CD8-positive, alpha-beta memory T cell (primary cell): ENCODE results near the gene GABPA. TPM values are rescaled to one million over a fixed set of nuclear protein-coding genes. Genes with fewer than 3 reads are reported as not detected.
"Not testable (repeated sequence)": the region's sequence is repeated elsewhere in the genome, so short reads cannot be mapped to it uniquely, and the experiment has no call there.

Experiments
- CTCF ChIA-PET: fragments of 350-600 bp; sonication (Branson Sonifier 250); formaldehyde crosslinking; loops from one replicate; lab custom pipeline; 2021; ENCODE audit warnings: antibody characterized with exemption; lab: Charles Lee
- POLR2A ChIA-PET: fragments of 350-600 bp; sonication (Branson Sonifier 250); formaldehyde crosslinking; loops from one replicate; lab custom pipeline; 2021; ENCODE audit warnings: antibody characterized with exemption; lab: Charles Lee
- DNase-seq, 5 donors: peaks; one replicate each; pipeline versions ENCODE4 v3.0.0 to v3.0.0-alpha.2; 2020 to 2022; ENCODE audit warnings: mixed read lengths in 1 of 5
- H3K27ac ChIP-seq: one replicate; pipeline ENCODE4 v1.7.0; 2013; ENCODE audit warnings: low read depth, mild to moderate bottlenecking, low read length, moderate library complexity
- H3K27me3 ChIP-seq: 2 replicates; pipeline ENCODE4 v1.7.0; 2013; ENCODE audit warnings: low read length, mild to moderate bottlenecking; ENCODE audit not compliant: insufficient read depth, poor library complexity, severe bottlenecking
- H3K36me3 ChIP-seq: 2 replicates; pipeline ENCODE4 v1.7.0; 2013; ENCODE audit warnings: mild to moderate bottlenecking, low read length, moderate library complexity; ENCODE audit not compliant: insufficient read depth
- H3K4me1 ChIP-seq: 2 replicates; pipeline ENCODE4 v1.7.0; 2013; ENCODE audit warnings: mild to moderate bottlenecking, low read length, moderate library complexity; ENCODE audit not compliant: insufficient read depth
- H3K4me3 ChIP-seq: 2 replicates; pipeline ENCODE4 v1.7.0; 2013; ENCODE audit warnings: mild to moderate bottlenecking, low read length
- H3K9me3 ChIP-seq: 2 replicates; pipeline ENCODE4 v1.7.0; 2013; ENCODE audit warnings: mild to moderate bottlenecking, low read length
- H3K27ac Mint-ChIP-seq, 8 donors: one replicate each; pipeline ENCODE4 v1.8.0; 2020 to 2021; ENCODE audit warnings: mixed read lengths in 8 of 8, mild to moderate bottlenecking in 6 of 8, inconsistent platforms in 3 of 8, moderate library complexity in 3 of 8
- H3K27me3 Mint-ChIP-seq, 2 donors: one replicate each; pipeline ENCODE4 v1.8.0; 2020 to 2021; ENCODE audit warnings: mixed read lengths in 2 of 2, mild to moderate bottlenecking in 1 of 2, moderate library complexity in 1 of 2
- H3K36me3 Mint-ChIP-seq, 3 donors: one replicate each; pipeline ENCODE4 v1.8.0; 2020 to 2021; ENCODE audit warnings: mixed read lengths in 3 of 3, inconsistent platforms in 1 of 3, mild to moderate bottlenecking in 1 of 3
- H3K4me1 Mint-ChIP-seq, 3 donors: one replicate each; pipeline ENCODE4 v1.8.0; 2020 to 2021; ENCODE audit warnings: mixed read lengths in 3 of 3, inconsistent platforms in 1 of 3, mild to moderate bottlenecking in 1 of 3
- H3K4me3 Mint-ChIP-seq, 7 donors: one replicate each; pipeline ENCODE4 v1.8.0; 2020 to 2021; ENCODE audit warnings: mixed read lengths in 7 of 7, mild to moderate bottlenecking in 6 of 7, moderate library complexity in 4 of 7, inconsistent platforms in 2 of 7
- H3K9me3 Mint-ChIP-seq, 5 donors: one replicate each; pipeline ENCODE4 v1.8.0; 2020 to 2022; ENCODE audit warnings: mixed read lengths in 5 of 5, mild to moderate bottlenecking in 3 of 5, moderate library complexity in 2 of 5, inconsistent platforms in 1 of 5
- polyA plus RNA-seq: library from polyadenylated mRNA; unstranded; fragments of 300-500 nt; fragmentation: Illumina TruSeq; gene quantifications from one replicate; pipeline ENCODE4 v1.2.3, GENCODE V29; 2021
- total RNA-seq, 2 experiments: library from RNA; stranded (reverse); gene quantifications; one replicate each; pipeline ENCODE4 v1.2.3, GENCODE V29; 2021

GABPA gene
- total and polyA plus RNA-seq, 3 experiments from 2014 or later: 17.9 to 26.8 (median 25.0) TPM

GRCh38 chr21:25701529-25701928, 33.2 kb upstream of the GABPA start:
- POLR2A ChIA-PET: no interaction called here
- DNase-seq: no peak
- H3K4me3 Mint-ChIP-seq: no peak overlapping the region

DNA sequence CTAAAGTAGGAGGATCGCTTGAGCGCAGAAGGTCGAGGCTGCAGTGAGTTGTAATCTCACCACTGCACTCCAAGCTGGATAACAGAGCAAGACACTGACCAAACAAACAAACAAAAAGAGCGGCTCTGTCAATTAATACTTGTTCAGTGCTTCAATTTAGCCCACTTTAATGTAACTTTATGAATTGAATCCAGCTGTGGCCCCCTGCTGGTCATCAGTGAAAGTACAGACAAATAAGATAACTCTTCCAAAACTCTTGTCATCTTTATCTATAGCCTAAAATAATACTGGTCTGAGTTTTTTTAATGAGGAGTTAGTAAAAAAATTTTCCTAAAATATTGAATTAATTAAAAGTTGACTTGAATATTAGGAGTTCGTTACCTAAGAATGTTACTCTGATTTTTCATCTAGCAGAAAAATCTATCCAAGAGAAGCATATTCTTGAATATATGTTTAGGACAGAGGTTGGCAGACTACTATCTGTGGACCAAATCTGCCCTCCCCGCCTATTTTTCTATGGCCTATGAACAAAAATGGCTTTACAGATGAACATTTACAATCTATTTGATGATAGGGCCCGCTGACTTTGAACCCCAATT, 26.2 kb upstream of the GABPA start:
- H3K9me3 ChIP-seq: no peaks in the 10 kb centered on the region
- Mint-ChIP-seq H3K36me3 (no peaks in the 10 kb centered on the region), H3K9me3 (no peaks in the 10 kb centered on the region), H3K4me1 (no peaks in the 10 kb centered on the region), H3K27me3 (no peaks in the 10 kb centered on the region), H3K27ac (no peak overlapping the region), H3K4me3 (no peak overlapping the region)
- no peak overlapping the region for H3K4me3 ChIP-seq
- H3K27ac ChIP-seq: no peak overlapping the region
- ChIA-PET POLR2A (no interaction called here), CTCF (interaction anchor here (1.2 to 2.1 kb wide), 3 partner anchors 9 to 100 kb away, joined by 3 to 19 read pairs (median 7); no protein-coding TSS in a partner anchor)
- no peaks in the 10 kb centered on the region for H3K27me3 ChIP-seq
- H3K36me3 ChIP-seq: no peaks in the 10 kb centered on the region
- no peaks in the 10 kb centered on the region for H3K4me1 ChIP-seq
- peak; percentile 11 to 64 (median 24) for DNase-seq

More at GRCh38 chr21:25701529-25701928, 33.2 kb upstream of the GABPA start:
- no peaks in the 10 kb centered on the region for H3K9me3 ChIP-seq
- H3K4me3 ChIP-seq: no peak overlapping the region
- Mint-ChIP-seq H3K27me3 (peaks cover 0 to 2% of the 10 kb centered on the region in 2 donors), H3K36me3 (peaks cover 0 to 1% (median 0%) of the 10 kb centered on the region in 3 donors), H3K27ac (no peak overlapping the region), H3K4me1 (no peaks in the 10 kb centered on the region), H3K9me3 (no peaks in the 10 kb centered on the region)
- no peaks in the 10 kb centered on the region for H3K27me3 ChIP-seq
- no peaks in the 10 kb centered on the region for H3K36me3 ChIP-seq
- CTCF ChIA-PET: interaction anchor here (1.7 kb wide), 1 partner anchor 93 kb away, joined by 8 read pairs; no protein-coding TSS in a partner anchor
- H3K4me1 ChIP-seq: no peaks in the 10 kb centered on the region
- no peak overlapping the region for H3K27ac ChIP-seq

DNA sequence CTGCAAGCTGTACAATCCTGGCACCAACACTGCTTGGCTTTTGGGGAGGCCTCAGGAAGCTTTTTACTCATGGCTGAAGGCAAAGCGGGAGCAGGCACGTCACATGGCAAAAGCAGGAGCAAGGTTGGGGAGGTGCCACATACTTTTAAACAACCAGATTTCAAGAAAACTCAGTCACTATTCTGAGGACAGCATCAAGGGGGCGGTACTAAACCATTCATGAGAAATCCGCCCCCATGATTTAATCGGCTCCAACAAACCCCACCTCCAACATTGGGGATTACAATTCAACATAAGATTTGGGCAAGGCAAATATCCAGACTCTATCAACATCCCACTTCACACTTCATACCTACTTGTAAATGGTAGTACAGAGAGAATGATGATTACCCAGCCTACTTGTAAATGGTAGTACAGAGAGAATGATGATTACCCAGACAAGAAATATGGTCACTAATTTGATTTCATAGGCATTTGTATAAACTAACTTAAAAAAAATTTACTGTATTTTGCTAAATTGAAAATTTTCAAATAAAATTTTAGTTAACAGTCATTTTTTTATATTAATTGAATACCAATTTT, 25.0 kb upstream of the GABPA start:
- Mint-ChIP-seq H3K27ac (no peak overlapping the region), H3K27me3 (no peaks in the 10 kb centered on the region), H3K4me1 (no peaks in the 10 kb centered on the region), H3K36me3 (no peaks in the 10 kb centered on the region), H3K9me3 (no peaks in the 10 kb centered on the region), H3K4me3 (no peak overlapping the region)
- H3K4me1 ChIP-seq: no peaks in the 10 kb centered on the region
- H3K27ac ChIP-seq: no peak overlapping the region
- CTCF ChIA-PET: no interaction called here
- POLR2A ChIA-PET: no interaction called here
- H3K36me3 ChIP-seq: no peaks in the 10 kb centered on the region
- no peaks in the 10 kb centered on the region for H3K9me3 ChIP-seq
- no peaks in the 10 kb centered on the region for H3K27me3 ChIP-seq
- no peak overlapping the region for H3K4me3 ChIP-seq
- DNase-seq: no peak

- POLR2A ChIA-PET: no interaction called here
- H3K36me3 ChIP-seq: no peaks in the 10 kb centered on the region
- H3K36me3 Mint-ChIP-seq: no peaks in the 10 kb centered on the region
- H3K4me3 Mint-ChIP-seq: no peak overlapping the region
- no peak overlapping the region for H3K4me3 ChIP-seq
- no peaks in the 10 kb centered on the region for H3K27me3 Mint-ChIP-seq
- CTCF ChIA-PET: no interaction called here
- no peak overlapping the region for H3K27ac ChIP-seq
- H3K27ac Mint-ChIP-seq: no peak overlapping the region
- H3K4me1 Mint-ChIP-seq: no peaks in the 10 kb centered on the region
- no peaks in the 10 kb centered on the region for H3K4me1 ChIP-seq
- no peak for DNase-seq
- no peaks in the 10 kb centered on the region for H3K9me3 ChIP-seq
- no peaks in the 10 kb centered on the region for H3K9me3 Mint-ChIP-seq
- H3K27me3 ChIP-seq: no peaks in the 10 kb centered on the region
Measured at GRCh38 chr21:25710550-25710949, 24.2 kb upstream of the GABPA start.

GRCh38 chr21:25714066-25714465, 20.7 kb upstream of the GABPA start:
- CTCF ChIA-PET, POLR2A ChIA-PET, H3K36me3 ChIP-seq, DNase-seq, H3K9me3 Mint-ChIP-seq, H3K27ac ChIP-seq, H3K4me3 Mint-ChIP-seq, H3K4me1 Mint-ChIP-seq, H3K9me3 ChIP-seq, H3K27ac Mint-ChIP-seq, H3K27me3 ChIP-seq, H3K27me3 Mint-ChIP-seq, H3K4me3 ChIP-seq, H3K4me1 ChIP-seq: not testable (repeated sequence)
- peaks cover 0 to 12% (median 0%) of the 10 kb centered on the region in 3 donors for H3K36me3 Mint-ChIP-seq

DNA sequence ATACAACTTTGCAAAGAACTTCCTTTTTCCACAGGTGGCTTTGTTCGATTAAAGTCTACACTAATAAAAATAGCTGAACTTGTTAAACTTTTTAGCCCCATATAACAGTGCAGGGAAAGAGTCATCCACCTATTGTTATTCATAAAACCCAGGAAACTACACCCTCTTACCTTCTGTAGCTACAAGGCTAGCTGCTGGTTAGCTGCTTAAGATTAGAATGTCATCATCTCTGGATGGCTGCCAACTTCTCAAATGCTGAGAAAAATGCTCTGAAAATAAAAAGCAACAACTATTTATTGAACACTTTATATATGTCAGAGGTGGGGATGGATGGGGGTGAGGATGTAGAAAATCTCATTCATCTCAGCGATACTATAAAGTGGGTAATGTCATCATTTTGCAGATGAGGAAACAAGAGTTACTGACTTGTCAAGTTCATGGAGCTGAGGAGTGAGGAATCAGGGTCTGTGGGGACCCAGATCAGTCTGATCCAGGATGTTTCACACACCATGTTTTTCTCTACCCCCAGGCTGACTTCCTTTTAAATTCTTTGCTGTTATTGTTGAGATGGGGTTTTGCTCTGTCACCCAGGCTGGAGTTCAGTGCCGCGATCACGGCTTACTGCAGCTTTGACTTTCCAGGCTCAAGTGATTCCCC, 17.2 kb upstream of the GABPA start:
- Mint-ChIP-seq H3K27me3 (no peaks in the 10 kb centered on the region), H3K4me3 (no peak overlapping the region), H3K9me3 (no peaks in the 10 kb centered on the region), H3K4me1 (no peaks in the 10 kb centered on the region), H3K27ac (peak overlapping the region in 2 of 8 donors; percentile 50 to 61), H3K36me3 (peaks cover 0 to 26% (median 10%) of the 10 kb centered on the region in 3 donors)
- no peak overlapping the region for H3K27ac ChIP-seq
- ChIA-PET POLR2A (no interaction called here), CTCF (interaction anchor here (1.2 to 2.3 kb wide), 2 partner anchors 9 to 109 kb away, joined by 3 to 7 read pairs; no protein-coding TSS in a partner anchor)
- H3K4me1 ChIP-seq: no peaks in the 10 kb centered on the region
- peaks cover 2% of the 10 kb centered on the region for H3K36me3 ChIP-seq
- no peak for DNase-seq
- no peaks in the 10 kb centered on the region for H3K9me3 ChIP-seq
- no peaks in the 10 kb centered on the region for H3K27me3 ChIP-seq
- no peak overlapping the region for H3K4me3 ChIP-seq

DNA sequence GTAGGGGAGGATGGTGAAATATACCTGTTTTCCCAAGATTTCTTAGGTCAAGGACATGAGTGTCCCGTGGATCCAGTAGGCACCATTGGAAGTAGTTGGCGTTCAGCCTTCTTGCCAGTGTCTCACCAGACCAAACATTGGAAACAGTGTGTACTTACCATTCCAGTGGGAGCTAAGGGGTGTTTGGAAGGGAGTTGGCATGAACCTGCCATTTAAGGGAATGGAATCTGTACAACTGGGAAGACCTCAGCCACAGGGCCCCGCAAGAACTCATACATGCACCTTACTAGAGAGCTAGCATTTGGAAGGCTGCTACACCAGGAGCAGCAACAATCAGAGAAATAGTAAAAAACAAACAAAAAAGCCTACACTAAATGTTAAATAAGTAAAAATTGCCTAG, 12.8 kb upstream of the GABPA start:
- ChIA-PET CTCF (no interaction called here), POLR2A (no interaction called here)
- Mint-ChIP-seq H3K4me1 (peaks cover 2 to 5% (median 5%) of the 10 kb centered on the region in 3 donors), H3K4me3 (no peak overlapping the region), H3K27me3 (no peaks in the 10 kb centered on the region), H3K27ac (no peak overlapping the region), H3K9me3 (no peaks in the 10 kb centered on the region), H3K36me3 (peaks cover 0 to 57% (median 25%) of the 10 kb centered on the region in 3 donors)
- no peaks in the 10 kb centered on the region for H3K4me1 ChIP-seq
- no peak overlapping the region for H3K4me3 ChIP-seq
- no peak overlapping the region for H3K27ac ChIP-seq
- DNase-seq: no peak
- peaks cover 30% of the 10 kb centered on the region for H3K36me3 ChIP-seq
- no peaks in the 10 kb centered on the region for H3K9me3 ChIP-seq
- H3K27me3 ChIP-seq: no peaks in the 10 kb centered on the region

DNA sequence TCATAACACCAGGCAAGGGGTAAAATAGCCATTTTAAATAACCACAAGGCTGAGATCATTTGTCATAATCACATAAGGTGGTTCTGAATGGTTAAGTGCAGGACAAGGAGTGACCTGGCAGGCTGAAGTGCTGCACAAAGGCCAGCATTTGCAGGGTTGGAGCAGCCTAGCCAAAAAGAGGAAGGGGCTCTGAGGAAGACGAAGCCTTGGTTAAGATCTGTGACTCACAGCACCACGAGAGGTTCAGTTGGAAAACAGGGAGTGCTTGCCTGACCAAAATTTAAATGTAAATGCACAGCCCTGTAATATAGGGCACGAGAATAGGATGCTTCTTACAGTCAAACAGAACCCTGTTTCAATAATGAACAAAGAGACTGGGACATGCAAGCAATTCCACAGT, 12.1 kb upstream of the GABPA start:
- no peak for DNase-seq
- Mint-ChIP-seq H3K36me3 (peaks cover 0 to 61% (median 25%) of the 10 kb centered on the region in 3 donors), H3K4me1 (peaks cover 3 to 5% (median 5%) of the 10 kb centered on the region in 3 donors), H3K4me3 (no peak overlapping the region), H3K9me3 (no peaks in the 10 kb centered on the region), H3K27me3 (no peaks in the 10 kb centered on the region), H3K27ac (no peak overlapping the region)
- Histone ChIP-seq H3K4me3 (no peak overlapping the region), H3K27ac (no peak overlapping the region), H3K9me3 (no peaks in the 10 kb centered on the region), H3K27me3 (no peaks in the 10 kb centered on the region), H3K4me1 (no peaks in the 10 kb centered on the region), H3K36me3 (peaks cover 35% of the 10 kb centered on the region)
- CTCF ChIA-PET: no interaction called here
- POLR2A ChIA-PET: no interaction called here
